GM18517 (cell line): ENCODE results near the gene LRP10.

Experiments
- ATAC-seq: cut with Tn5 transposase; IDR thresholded peaks from one replicate; pipeline ENCODE4 v1.9.1; 2021; ENCODE audit warnings: mild to moderate bottlenecking, moderate library complexity; ENCODE audit not compliant: unreplicated experiment

LRP10 gene

GRCh38 chr14:22871224-22872032 is at the start of gene LRP10:
Gene LRP10, plus strand, starts transcription at chr14:22871740. Its CDS starts 564 bp downstream, at chr14:22872304.
- peak; percentile 73 for ATAC-seq

- ATAC-seq = no peak
Measured at GRCh38 chr14:22822016-22822570, 49.4 kb upstream of the LRP10 start.

GRCh38 chr14:22822571-22823098 is 48.9 kb upstream of the LRP10 start:
- ATAC-seq = no peak

GRCh38 chr14:22824711-22825359 is 46.7 kb upstream of the LRP10 start:
- no peak for ATAC-seq

GRCh38 chr14:22829076-22829660 is 42.4 kb upstream of the LRP10 start:
- ATAC-seq = peak; percentile 5

GRCh38 chr14:22829661-22830442 is 41.7 kb upstream of the LRP10 start, which contains the start of gene MRPL52:
Gene MRPL52, plus strand, starts transcription at chr14:22829887. Its CDS starts 26 bp downstream, at chr14:22829913.
- ATAC-seq = peak; percentile 85

GRCh38 chr14:22830443-22831010 is 41.0 kb upstream of the LRP10 start:
- no peak for ATAC-seq

- ATAC-seq = no peak
Measured at GRCh38 chr14:22835505-22835904, 36.0 kb upstream of the LRP10 start.

- ATAC-seq = no peak
Measured at GRCh38 chr14:22836301-22837113, 35.0 kb upstream of the LRP10 start, which contains the start of gene MMP14. Gene MMP14, plus strand, starts transcription at chr14:22836585. Its CDS starts 233 bp downstream, at chr14:22836818.

- no peak for ATAC-seq
Measured at GRCh38 chr14:22837114-22837749, 34.3 kb upstream of the LRP10 start.

GRCh38 chr14:22837750-22838538 is 33.6 kb upstream of the LRP10 start:
- ATAC-seq = no peak

GRCh38 chr14:22838631-22839041 is 32.9 kb upstream of the LRP10 start:
- ATAC-seq = no peak

GRCh38 chr14:22839159-22839779 is 32.3 kb upstream of the LRP10 start:
- no peak for ATAC-seq

GRCh38 chr14:22841311-22841710 is 30.2 kb upstream of the LRP10 start:
- no peak for ATAC-seq

GRCh38 chr14:22841769-22842168 is 29.8 kb upstream of the LRP10 start:
- ATAC-seq = no peak

- ATAC-seq = no peak
Measured at GRCh38 chr14:22842211-22843122, 29.1 kb upstream of the LRP10 start.
